Thyroid gland (tissue), 4 donors: Measurements from ENCODE around the gene PCSK2. TPM values are rescaled to one million over a fixed set of nuclear protein-coding genes. Genes with fewer than 3 reads are reported as not detected.

Experiments used
- DNase-seq, 2 donors: peaks; one replicate each; pipeline ENCODE4 v3.0.0-alpha.2; 2019
- H3K27ac ChIP-seq, 3 donors: fragments of 200-600 bp; sonication (generic); 1 replicate in 2 of 3; 2 replicates in 1 of 3; pipeline ENCODE4 v1.5.1; 2016 to 2019; ENCODE audit warnings: mild to moderate bottlenecking in 1 of 3, moderate library complexity in 1 of 3
- H3K27me3 ChIP-seq: fragments of 200-600 bp; sonication (generic); one replicate; pipeline ENCODE4 v1.5.1; 2019
- H3K36me3 ChIP-seq, 2 donors: fragments of 200-600 bp; sonication (generic); one replicate each; pipeline ENCODE4 v1.5.1; 2016 to 2019
- H3K4me1 ChIP-seq, 2 donors: fragments of 200-600 bp; sonication (generic); one replicate each; pipeline ENCODE4 v1.5.1; 2017 to 2019
- H3K4me3 ChIP-seq, 3 donors: fragments of 200-600 bp; sonication (generic); replicated peaks in 1 of 3; 1 replicate in 2 of 3; 2 replicates in 1 of 3; pipeline ENCODE4 v1.5.1; 2016; ENCODE audit warnings: mild to moderate bottlenecking in 1 of 3
- H3K9me3 ChIP-seq: fragments of 200-600 bp; sonication (generic); one replicate; pipeline ENCODE4 v1.5.1; 2017
- POLR2A ChIP-seq, 2 donors: fragments of 450-650 bp; IDR thresholded peaks; one replicate each; pipeline ENCODE4 v1.6.1; 2017; ENCODE audit warnings: antibody characterized with exemption in 2 of 2, mild to moderate bottlenecking in 2 of 2, moderate library complexity in 1 of 2
- WGBS, 2 donors: methylation state at CpG; one replicate each; pipeline ENCODE4 v1.1.5; 2017; 5-methylcytosine and 5-hydroxymethylcytosine counted together
- intact Hi-C: fragments of 100-400 bp; cut with DNase I; formaldehyde crosslinking; loops from one replicate; pipeline ENCODE4 v1.15.1; 2023
- total RNA-seq, 4 donors: library from RNA; depleted of rRNA; stranded (reverse); fragments of >200 nt; gene quantifications; one replicate each; pipeline ENCODE4 v1.2.3, GENCODE V29; 2016
- TF ChIP-seq, protein P1 (sequence below), 6 experiments: fragments of 200-600 bp in 3 of 6; fragments of 450-650 bp in 3 of 6; sonication (generic) in 3 of 6; IDR thresholded peaks; one replicate each; pipeline ENCODE4 v1.5.1; 2016 to 2019; ENCODE audit warnings: antibody characterized with exemption in 6 of 6, mild to moderate bottlenecking in 2 of 6, inconsistent platforms in 1 of 6, moderate library complexity in 1 of 6

The PCSK2 gene
- total RNA-seq, 4 donors from 2014 or later, result 43.2 to 242 (median 112) TPM

DNA sequence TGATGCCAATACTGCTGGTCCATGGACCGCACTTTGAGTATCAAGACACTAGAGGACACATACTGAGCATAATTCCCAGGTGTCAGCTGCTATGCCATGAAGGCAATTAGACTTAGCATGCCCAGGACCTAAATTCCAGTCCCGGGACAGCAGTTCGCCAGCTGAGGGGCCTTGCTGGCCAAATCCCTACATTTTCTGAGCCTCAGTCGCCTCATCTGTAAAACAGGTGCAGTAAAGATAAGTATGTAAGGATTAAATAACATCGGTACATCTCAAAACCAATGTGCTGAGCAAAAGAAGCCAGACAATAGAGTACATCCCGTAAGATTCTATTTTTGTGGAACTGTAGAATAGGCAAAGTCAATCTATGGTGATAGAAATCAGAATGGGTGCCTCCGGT is 303.3 kb downstream of the PCSK2 start:
- 93 to 94% methylated on average over 7 of the region's 7 CpGs for WGBS, 2 donors
- intact Hi-C loops, result loop anchor here (5.0 kb wide), 1 partner anchor 87 kb away; no protein-coding TSS in a partner anchor
- Histone ChIP-seq H3K36me3 (no peaks in the 10 kb centered on the region), H3K4me1 (peaks cover 4 to 7% of the 10 kb centered on the region in 2 donors), H3K27me3 (no peaks in the 10 kb centered on the region), H3K27ac (no peak overlapping the region), H3K4me3 (peak overlapping the region in 1 of 3 donors; percentile 60), H3K9me3 (no peaks in the 10 kb centered on the region)
- no peak for DNase-seq
- no peak for TF ChIP-seq POLR2A (IDR thresholded peaks at IDR 0.05)
- TF ChIP-seq, protein P1, sequence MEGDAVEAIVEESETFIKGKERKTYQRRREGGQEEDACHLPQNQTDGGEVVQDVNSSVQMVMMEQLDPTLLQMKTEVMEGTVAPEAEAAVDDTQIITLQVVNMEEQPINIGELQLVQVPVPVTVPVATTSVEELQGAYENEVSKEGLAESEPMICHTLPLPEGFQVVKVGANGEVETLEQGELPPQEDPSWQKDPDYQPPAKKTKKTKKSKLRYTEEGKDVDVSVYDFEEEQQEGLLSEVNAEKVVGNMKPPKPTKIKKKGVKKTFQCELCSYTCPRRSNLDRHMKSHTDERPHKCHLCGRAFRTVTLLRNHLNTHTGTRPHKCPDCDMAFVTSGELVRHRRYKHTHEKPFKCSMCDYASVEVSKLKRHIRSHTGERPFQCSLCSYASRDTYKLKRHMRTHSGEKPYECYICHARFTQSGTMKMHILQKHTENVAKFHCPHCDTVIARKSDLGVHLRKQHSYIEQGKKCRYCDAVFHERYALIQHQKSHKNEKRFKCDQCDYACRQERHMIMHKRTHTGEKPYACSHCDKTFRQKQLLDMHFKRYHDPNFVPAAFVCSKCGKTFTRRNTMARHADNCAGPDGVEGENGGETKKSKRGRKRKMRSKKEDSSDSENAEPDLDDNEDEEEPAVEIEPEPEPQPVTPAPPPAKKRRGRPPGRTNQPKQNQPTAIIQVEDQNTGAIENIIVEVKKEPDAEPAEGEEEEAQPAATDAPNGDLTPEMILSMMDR (IDR thresholded peaks at IDR 0.05), result no peak

DNA sequence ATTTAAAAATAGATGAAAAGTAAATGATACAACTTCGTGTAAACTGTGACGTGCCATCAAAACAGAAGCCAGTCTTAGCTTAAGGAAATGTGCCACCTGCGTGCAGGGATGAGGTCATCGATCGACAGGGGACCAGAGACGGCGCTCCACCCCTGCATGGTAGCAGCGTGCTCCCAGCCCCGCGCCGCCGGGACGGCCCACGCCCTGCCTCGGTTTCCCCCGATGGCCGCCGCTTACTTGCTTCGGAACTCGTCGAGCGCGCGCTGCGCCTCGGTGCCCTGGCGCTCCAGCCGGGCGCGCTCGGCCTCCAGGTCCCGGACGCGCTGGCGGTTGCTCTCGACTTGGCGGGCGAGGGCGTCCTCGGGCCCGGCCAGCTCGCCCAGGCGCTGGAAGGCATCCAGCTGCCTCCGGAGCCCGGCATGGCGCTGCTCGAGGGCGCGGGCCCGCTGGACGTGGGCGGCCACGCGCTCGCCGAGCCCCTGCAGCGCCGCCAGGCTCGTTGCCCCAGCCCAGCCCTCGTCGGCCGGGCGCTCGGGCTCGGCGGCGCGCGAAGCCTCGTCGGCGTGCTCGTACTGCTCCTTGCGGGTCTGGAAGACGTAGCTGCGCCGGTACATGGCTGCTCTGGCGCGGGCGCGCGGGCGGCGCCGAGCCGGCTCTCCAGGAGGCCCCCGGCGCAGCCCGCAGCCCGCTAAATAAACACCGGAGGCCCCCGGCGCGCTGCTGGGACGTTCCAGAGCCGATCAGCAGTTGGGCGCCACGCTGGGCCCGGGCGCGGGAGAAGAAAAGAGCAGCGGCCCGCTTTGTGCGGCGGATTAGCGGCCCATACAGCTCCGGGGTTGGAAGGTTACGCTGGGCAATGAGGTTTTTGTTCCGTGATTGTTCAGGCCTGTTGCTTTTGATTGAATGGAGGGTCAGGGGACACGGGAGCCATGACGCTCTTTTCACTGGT is 304.1 kb downstream of the PCSK2 start, which contains the start of gene BFSP1:
TSS of gene BFSP1 (minus strand) at position 664 of the 949 bp plus-strand sequence. CDS start at position 614, 50 bp downstream.
- peak within 1 kb of the TSS; percentile 35 to 60 (median 36) for H3K4me3 ChIP-seq
- intact Hi-C loops, result loop anchor here (5.0 kb wide), 1 partner anchor 86 kb away; no protein-coding TSS in a partner anchor
- 3 to 5% methylated on average over 9 to 47 of the region's 111 CpGs for WGBS, 2 donors
- H3K9me3 ChIP-seq, result no peaks in the 10 kb centered on the region
- peak in 1 of 2 donors; percentile 39 for TF ChIP-seq POLR2A (IDR thresholded peaks at IDR 0.05)
- TF ChIP-seq, protein P1 (IDR thresholded peaks at IDR 0.05), result no peak
- DNase-seq, result peak; percentile 74 to 75
- peaks cover 4 to 7% of the 10 kb centered on the region in 2 donors for H3K4me1 ChIP-seq
- H3K27me3 ChIP-seq, result no peaks in the 10 kb centered on the region
- H3K36me3 ChIP-seq, result no peaks in the 10 kb centered on the region
- peak within 1 kb of the TSS; percentile 71 to 83 (median 80) for H3K27ac ChIP-seq

DNA sequence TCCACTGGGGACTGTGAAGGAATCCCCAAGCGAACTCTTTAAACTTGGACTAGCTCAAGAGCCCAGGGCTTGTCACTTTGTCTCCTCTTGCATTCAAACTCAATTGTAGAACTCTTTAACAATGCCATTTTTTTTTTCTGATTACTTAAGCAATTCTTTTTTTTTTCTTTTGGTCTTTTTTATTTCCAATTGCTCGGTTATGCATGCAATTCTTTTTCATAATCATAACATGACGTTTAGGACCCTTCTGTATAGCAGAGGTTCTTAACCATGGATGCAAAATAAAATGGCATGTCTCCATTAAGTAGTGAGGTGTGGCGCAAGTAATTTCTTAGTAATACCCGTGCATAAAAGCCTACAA is 304.8 kb downstream of the PCSK2 start:
- H3K27me3 ChIP-seq, result no peaks in the 10 kb centered on the region
- peak overlapping the region; percentile 71 to 83 (median 80) for H3K27ac ChIP-seq
- no peaks in the 10 kb centered on the region for H3K36me3 ChIP-seq
- TF ChIP-seq, protein P1 (IDR thresholded peaks at IDR 0.05), result no peak
- TF ChIP-seq POLR2A (IDR thresholded peaks at IDR 0.05), result no peak
- WGBS, 2 donors, result 57 to 61% methylated on average over 5 of the region's 5 CpGs
- DNase-seq, result no peak
- intact Hi-C loops, result loop anchor here (5.0 kb wide), 1 partner anchor 86 kb away; no protein-coding TSS in a partner anchor
- peak overlapping the region in 2 of 3 donors; percentile 35 to 60 for H3K4me3 ChIP-seq
- H3K9me3 ChIP-seq, result no peaks in the 10 kb centered on the region
- H3K4me1 ChIP-seq, result peaks cover 4 to 7% of the 10 kb centered on the region in 2 donors

DNA sequence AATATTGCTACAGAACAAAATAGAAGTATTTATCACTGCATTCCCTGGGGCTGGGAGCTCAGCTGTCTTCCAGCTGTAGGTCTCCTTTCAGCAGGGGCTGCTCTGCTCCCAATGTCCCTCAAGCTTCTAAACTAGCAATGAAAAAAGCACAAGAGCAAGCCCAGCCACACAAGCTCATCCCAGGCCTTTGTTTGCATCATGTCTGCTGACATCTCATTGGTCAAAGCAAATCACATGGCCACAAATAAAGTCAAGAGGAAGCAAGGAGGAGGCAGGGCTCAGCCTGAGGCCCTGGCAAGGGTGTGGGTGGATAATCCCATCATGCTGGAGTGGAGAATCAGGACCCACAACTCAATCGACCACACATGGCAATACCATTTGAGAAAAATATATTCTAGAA is 306.6 kb downstream of the PCSK2 start:
- 37 to 57% methylated on average over 1 of the region's 1 CpG for WGBS, 2 donors
- Histone ChIP-seq H3K4me1 (peaks cover 8 to 12% of the 10 kb centered on the region in 2 donors), H3K27me3 (no peaks in the 10 kb centered on the region), H3K9me3 (no peaks in the 10 kb centered on the region), H3K27ac (no peak overlapping the region), H3K36me3 (no peaks in the 10 kb centered on the region), H3K4me3 (no peak overlapping the region)
- intact Hi-C loops, result loop anchor here (5.0 kb wide), 1 partner anchor 84 kb away; no protein-coding TSS in a partner anchor
- no peak for DNase-seq
- TF ChIP-seq POLR2A (IDR thresholded peaks at IDR 0.05), result no peak
- TF ChIP-seq, protein P1 (IDR thresholded peaks at IDR 0.05), result no peak
